ENCODE measurements around the gene MND1.

The MND1 gene

GRCh38 chr4:153421941-153422340, 77.5 kb downstream of the MND1 start:
- no peak for DNase-seq (ENCODE audit: low spot score)
- ChIA-PET CTCF (no interaction called here), POLR2A (ENCODE audit: low non-redundant PET) (no interaction called here)
- H3K27ac ChIP-seq, result no peak overlapping the region
- no peak for TF ChIP-seq CTCF (conservative IDR thresholded peaks at IDR 0.05; ENCODE audit: low read depth)

- no peak for DNase-seq (ENCODE audit: low spot score)
- no peak overlapping the region for H3K27ac ChIP-seq
- no peak for TF ChIP-seq CTCF (conservative IDR thresholded peaks at IDR 0.05; ENCODE audit: low read depth)
- CTCF ChIA-PET, result interaction anchor here (0.7 kb wide), 1 partner anchor 969 kb away, joined by 3 read pairs; no protein-coding TSS in a partner anchor
- POLR2A ChIA-PET (ENCODE audit: low non-redundant PET), result no interaction called here
Observed at GRCh38 chr4:153426207-153426885, 81.9 kb downstream of the MND1 start.

- H3K27ac ChIP-seq, result no peak overlapping the region
- peak; percentile 17 for DNase-seq (ENCODE audit: low spot score)
- no peak for TF ChIP-seq CTCF (conservative IDR thresholded peaks at IDR 0.05; ENCODE audit: low read depth)
- CTCF ChIA-PET, result interaction anchor here (0.7 kb wide), 1 partner anchor 342 kb away, joined by 3 read pairs; no protein-coding TSS in a partner anchor
- POLR2A ChIA-PET (ENCODE audit: low non-redundant PET), result no interaction called here
Observed at GRCh38 chr4:153427363-153428071, 83.0 kb downstream of the MND1 start.

GRCh38 chr4:153428941-153429475, 84.5 kb downstream of the MND1 start:
- DNase-seq (ENCODE audit: low spot score), result no peak
- TF ChIP-seq CTCF (conservative IDR thresholded peaks at IDR 0.05; ENCODE audit: low read depth), result no peak
- ChIA-PET CTCF (no interaction called here), POLR2A (ENCODE audit: low non-redundant PET) (no interaction called here)
- H3K27ac ChIP-seq, result no peak overlapping the region

GRCh38 chr4:153432965-153433753, 88.7 kb downstream of the MND1 start:
- peak overlapping the region; percentile 52; the same call in 1 of the 2 replicates for H3K27ac ChIP-seq
- peak; percentile 39; the same call in 1 of the 2 replicates for TF ChIP-seq CTCF (conservative IDR thresholded peaks at IDR 0.05; ENCODE audit: low read depth)
- POLR2A ChIA-PET (ENCODE audit: low non-redundant PET), result no interaction called here
- DNase-seq (ENCODE audit: low spot score), result peak; percentile 71
- CTCF ChIA-PET, result interaction anchor here (0.5 to 1.3 kb wide), 12 partner anchors 9 to 755 kb away, joined by 3 to 9 read pairs (median 4); no protein-coding TSS in a partner anchor

- no peak for TF ChIP-seq CTCF (conservative IDR thresholded peaks at IDR 0.05; ENCODE audit: low read depth)
- no peak for DNase-seq (ENCODE audit: low spot score)
- H3K27ac ChIP-seq, result no peak overlapping the region
- ChIA-PET CTCF (interaction anchor here (1.3 kb wide), 1 partner anchor 140 kb away, joined by 6 read pairs; no protein-coding TSS in a partner anchor), POLR2A (ENCODE audit: low non-redundant PET) (no interaction called here)
Observed at GRCh38 chr4:153433754-153434105, 89.2 kb downstream of the MND1 start.

Measured in RWPE1 (cell line).